ENCODE data around the gene CDCA4. TPM values are rescaled to one million over a fixed set of nuclear protein-coding genes. Genes with fewer than 3 reads are reported as not detected.
"Not testable (repeated sequence)": the region's sequence is repeated elsewhere in the genome, so short reads cannot be mapped to it uniquely, and the experiment has no call there.

CDCA4 gene
- polyA plus RNA-seq, 3 donors from 2014 or later = 14.5 to 18.3 (median 14.6) TPM

DNA sequence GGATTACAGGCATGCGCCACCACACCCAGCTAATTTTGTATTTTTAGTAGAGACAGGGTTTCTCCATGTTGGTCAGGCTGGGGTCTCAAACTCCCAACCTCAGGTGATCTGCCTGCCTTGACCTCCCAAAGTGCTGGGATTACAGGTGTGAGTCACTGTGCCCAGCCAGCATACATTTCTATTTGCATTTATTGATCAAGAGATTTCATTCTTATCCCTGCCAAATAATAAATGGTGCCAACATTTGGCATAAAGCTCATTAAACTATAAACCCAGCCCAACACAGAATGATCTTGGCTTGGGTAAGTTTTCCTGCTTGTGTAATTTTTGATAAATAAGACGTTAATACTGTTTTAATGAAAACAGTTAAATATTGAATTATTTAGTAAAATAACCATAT, 14.7 kb upstream of the CDCA4 start:
- H3K9me3 Mint-ChIP-seq, H3K36me3 Mint-ChIP-seq, DNase-seq, H3K4me3 Mint-ChIP-seq: not testable (repeated sequence)
- peak overlapping the region in 2 of 6 donors; percentile 30 to 64 for H3K27ac Mint-ChIP-seq
- H3K27me3 Mint-ChIP-seq (ENCODE audit: low read depth in 3 of 3) = peaks cover 2 to 16% (median 6%) of the 10 kb centered on the region in 3 donors
- H3K4me1 Mint-ChIP-seq = peaks cover 25 to 41% of the 10 kb centered on the region in 2 donors

DNA sequence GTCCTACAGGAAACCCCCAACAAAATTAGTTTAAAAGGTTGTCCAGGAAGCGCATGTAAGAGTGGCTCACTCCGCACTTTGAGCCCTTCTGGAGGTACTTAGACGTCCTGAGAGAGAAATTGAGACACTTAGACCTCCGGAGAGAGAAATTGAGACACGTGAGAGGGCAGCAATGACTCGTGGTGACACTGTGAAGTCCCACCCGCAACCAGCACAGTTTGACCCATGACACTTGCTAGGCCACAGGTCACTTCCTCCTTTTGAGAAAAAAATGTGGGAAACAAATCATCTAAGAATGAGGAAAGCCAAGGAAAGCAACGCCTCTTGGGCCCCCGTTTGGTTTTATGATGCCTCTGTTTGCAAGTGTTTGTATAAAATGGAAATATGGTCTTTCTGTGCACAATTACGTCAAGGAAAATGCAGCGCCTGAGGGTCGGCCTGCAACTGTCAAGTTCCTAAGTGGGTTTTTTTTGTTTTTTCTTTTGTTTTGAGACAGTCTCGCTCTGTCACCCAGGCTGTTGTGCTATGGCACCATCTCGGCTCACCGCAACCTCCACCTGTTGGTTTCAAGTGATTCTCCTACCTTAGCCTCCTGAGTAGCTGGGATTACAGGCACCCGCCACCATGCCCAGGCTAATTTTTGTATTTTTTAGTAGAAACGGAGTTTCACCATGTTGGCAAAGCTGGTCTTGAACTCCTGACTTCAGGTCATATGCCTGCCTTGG, 13.6 kb upstream of the CDCA4 start:
- Mint-ChIP-seq H3K9me3 (no peaks in the 10 kb centered on the region), H3K36me3 (peaks cover 0 to 4% (median 0%) of the 10 kb centered on the region in 3 donors), H3K4me1 (peaks cover 25 to 43% of the 10 kb centered on the region in 2 donors), H3K4me3 (peak overlapping the region; percentile 84 to 99 (median 96)), H3K27ac (peak overlapping the region; percentile 89 to 100 (median 97)), H3K27me3 (ENCODE audit: low read depth in 3 of 3) (peaks cover 2 to 13% (median 5%) of the 10 kb centered on the region in 3 donors)
- no peak for DNase-seq

DNA sequence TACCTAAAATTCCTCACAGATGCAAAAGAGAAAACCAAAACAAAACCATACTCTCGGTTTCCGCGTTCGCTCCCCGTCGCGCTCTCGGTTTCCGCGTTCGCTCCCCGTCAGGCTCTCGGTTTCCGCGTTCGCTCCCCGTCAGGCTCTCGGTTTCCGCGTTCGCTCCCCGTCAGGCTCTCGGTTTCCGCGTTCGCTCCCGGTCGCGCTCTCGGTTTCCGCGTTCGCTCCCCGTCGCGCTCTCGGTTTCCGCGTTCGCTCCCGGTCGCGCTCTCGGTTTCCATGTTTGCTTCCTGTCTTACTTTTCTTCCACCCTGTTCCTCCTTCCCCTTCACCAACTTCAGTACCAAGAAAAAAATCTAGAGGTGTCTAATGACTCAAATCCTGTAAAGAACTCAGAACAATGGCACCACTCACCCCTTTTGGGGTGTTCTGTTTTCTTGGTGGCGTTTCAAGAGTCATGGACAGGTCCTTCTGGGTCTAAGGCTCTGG, 12.6 kb upstream of the CDCA4 start:
- peaks cover 25 to 43% of the 10 kb centered on the region in 2 donors for H3K4me1 Mint-ChIP-seq
- peak in 2 of 3 donors; percentile 35 for DNase-seq
- H3K9me3 Mint-ChIP-seq, H3K36me3 Mint-ChIP-seq: not testable (repeated sequence)
- H3K27ac Mint-ChIP-seq = peak overlapping the region; percentile 89 to 100 (median 97)
- peak overlapping the region; percentile 84 to 99 (median 96) for H3K4me3 Mint-ChIP-seq
- H3K27me3 Mint-ChIP-seq (ENCODE audit: low read depth in 3 of 3) = peaks cover 0 to 13% (median 5%) of the 10 kb centered on the region in 3 donors

DNA sequence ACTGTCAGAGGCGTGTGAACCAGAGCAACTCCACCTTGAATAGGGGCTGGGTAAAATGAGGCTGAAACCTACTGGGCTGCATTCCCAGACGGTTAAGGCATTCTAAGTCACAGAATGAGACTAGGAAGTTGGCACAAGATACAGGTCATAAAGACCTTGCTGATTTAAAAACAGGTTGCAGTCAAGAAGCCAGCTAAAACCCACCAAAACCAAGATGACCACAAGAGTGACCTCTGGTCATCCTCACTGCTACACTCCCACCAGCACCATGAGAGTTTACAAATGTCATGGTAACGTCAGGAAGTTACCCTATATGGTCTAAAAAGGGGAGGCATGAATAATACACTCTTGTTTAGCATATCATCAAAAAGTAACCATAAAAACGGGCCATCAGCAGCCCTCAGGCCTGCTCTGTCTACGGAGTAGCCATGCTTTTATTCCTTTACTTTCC, 11.6 kb upstream of the CDCA4 start:
- Mint-ChIP-seq H3K4me1 (peaks cover 25 to 43% of the 10 kb centered on the region in 2 donors), H3K27ac (peak overlapping the region; percentile 89 to 100 (median 97)), H3K27me3 (ENCODE audit: low read depth in 3 of 3) (peaks cover 0 to 13% (median 5%) of the 10 kb centered on the region in 3 donors), H3K4me3 (peak overlapping the region; percentile 84 to 99 (median 96))
- H3K9me3 Mint-ChIP-seq, H3K36me3 Mint-ChIP-seq: not testable (repeated sequence)
- DNase-seq = peak in 1 of 3 donors; percentile 25

DNA sequence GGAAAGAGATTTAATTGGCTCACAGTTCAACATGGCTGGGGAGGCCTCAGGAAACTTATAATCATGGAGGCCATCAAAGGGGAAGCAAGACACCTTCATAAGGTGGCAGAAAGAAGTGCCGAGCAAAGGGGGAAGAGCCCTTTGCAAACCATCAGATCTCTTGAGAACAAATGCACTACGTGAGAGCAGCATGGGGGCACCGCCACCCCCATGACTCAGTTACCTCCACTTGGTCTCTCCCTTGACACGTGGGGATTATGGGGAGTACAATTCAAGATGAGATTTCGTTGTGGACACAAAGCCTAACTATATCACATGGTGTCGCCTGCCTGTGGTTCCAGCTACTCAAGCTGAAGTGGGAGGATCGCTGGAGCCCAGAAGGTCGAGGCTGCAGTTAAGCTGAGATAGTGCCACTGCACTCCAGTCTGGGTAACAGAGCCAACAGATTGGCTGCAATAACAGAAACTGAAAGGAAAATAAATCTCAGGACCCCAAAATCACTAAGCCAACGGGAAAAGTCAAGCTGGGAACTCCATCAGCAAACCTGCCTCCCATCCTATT, 10.0 kb upstream of the CDCA4 start:
- DNase-seq = no peak
- H3K4me1 Mint-ChIP-seq = peaks cover 25 to 48% of the 10 kb centered on the region in 2 donors
- H3K27me3 Mint-ChIP-seq (ENCODE audit: low read depth in 3 of 3) = peaks cover 0 to 13% (median 5%) of the 10 kb centered on the region in 3 donors
- peak overlapping the region in 5 of 6 donors; percentile 17 to 66 (median 62) for H3K27ac Mint-ChIP-seq
- H3K36me3 Mint-ChIP-seq = peaks cover 3 to 4% (median 4%) of the 10 kb centered on the region in 3 donors
- no peaks in the 10 kb centered on the region for H3K9me3 Mint-ChIP-seq
- peak overlapping the region in 2 of 5 donors; percentile 6 to 10 for H3K4me3 Mint-ChIP-seq

DNA sequence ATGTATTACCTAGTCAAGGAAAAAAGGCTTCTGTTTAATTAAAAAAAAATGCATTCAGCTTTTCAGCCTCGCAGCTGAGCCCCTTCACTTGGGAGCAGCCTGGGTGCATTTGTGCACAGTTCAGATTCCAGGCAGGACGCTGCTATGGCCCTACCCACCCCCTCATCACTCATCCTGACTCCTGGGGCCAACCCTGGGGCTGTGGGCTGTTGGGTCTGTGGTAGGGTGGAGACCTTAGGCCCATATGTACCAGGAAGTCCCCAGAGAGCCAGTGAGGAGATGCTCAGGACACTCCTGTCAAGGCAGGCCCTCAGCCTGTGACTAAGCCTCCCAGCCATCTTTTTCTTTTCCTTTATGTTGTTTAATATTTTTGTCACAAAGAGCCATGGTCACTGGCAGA, 9.3 kb upstream of the CDCA4 start:
- no peak overlapping the region for H3K4me3 Mint-ChIP-seq
- H3K4me1 Mint-ChIP-seq = peaks cover 25 to 52% of the 10 kb centered on the region in 2 donors
- peaks cover 3 to 4% (median 4%) of the 10 kb centered on the region in 3 donors for H3K36me3 Mint-ChIP-seq
- H3K9me3 Mint-ChIP-seq = no peaks in the 10 kb centered on the region
- no peak for DNase-seq
- H3K27me3 Mint-ChIP-seq (ENCODE audit: low read depth in 3 of 3) = peaks cover 0 to 13% (median 5%) of the 10 kb centered on the region in 3 donors
- H3K27ac Mint-ChIP-seq = no peak overlapping the region

DNA sequence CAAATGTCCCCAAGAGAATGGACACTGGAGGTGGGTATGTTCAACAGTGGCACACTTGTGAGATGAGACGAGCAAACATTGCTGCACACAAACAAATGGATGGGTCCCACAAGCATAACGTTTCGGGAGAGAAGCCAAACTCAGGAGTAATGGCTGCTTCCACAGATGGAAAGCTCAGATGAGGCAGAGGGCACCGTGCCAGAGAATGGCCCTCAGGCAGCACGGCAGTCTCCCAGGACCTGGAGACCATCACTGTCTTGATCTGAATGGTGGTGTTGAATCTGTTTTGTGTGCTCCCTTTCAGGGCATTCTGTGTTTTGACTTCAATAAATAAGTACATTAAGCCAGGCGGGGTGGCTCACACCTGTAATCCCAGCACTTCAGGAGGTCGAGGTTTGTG, 8.5 kb upstream of the CDCA4 start:
- peaks cover 3 to 4% (median 4%) of the 10 kb centered on the region in 3 donors for H3K36me3 Mint-ChIP-seq
- peaks cover 22 to 46% of the 10 kb centered on the region in 2 donors for H3K4me1 Mint-ChIP-seq
- no peak overlapping the region for H3K27ac Mint-ChIP-seq
- no peak overlapping the region for H3K4me3 Mint-ChIP-seq
- peaks cover 0 to 19% (median 5%) of the 10 kb centered on the region in 3 donors for H3K27me3 Mint-ChIP-seq (ENCODE audit: low read depth in 3 of 3)
- H3K9me3 Mint-ChIP-seq = no peaks in the 10 kb centered on the region
- DNase-seq = no peak

DNA sequence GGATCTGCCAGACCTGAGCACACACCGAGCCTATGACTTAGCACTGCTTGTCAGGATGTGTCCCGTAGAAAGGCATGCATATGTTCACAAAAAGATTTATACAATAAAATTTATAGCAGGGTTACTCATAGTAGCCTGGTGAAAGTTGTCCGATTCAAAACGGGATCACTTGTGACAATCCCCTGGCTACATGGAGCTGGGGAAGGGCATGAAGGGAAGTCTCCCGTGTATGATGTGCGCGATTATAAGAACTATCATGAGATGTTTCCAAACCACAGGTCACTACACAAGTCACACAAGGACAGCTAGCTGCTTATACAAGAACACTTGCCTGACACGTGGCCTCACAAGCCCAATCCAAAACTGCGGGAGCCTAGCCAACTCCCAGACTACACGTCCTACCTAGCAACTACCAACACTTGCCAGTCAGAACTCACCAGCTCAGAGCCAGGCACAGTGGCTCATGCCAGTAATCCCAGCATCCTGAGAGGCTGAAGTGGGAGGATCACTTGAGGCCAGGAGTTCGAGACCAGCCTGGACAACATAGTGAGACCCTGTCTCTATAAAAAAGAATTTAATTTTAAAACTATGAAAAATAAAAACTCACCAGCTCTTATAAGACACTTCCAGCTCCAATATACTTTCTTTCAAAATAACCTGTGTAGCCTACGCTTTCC, 7.5 kb upstream of the CDCA4 start:
- peaks cover under 1 to 4% (median 3%) of the 10 kb centered on the region in 3 donors for H3K36me3 Mint-ChIP-seq
- H3K4me3 Mint-ChIP-seq = no peak overlapping the region
- H3K27ac Mint-ChIP-seq = peak overlapping the region in 3 of 6 donors; percentile 36 to 66 (median 62)
- peaks cover 0 to 12% (median 2%) of the 10 kb centered on the region in 3 donors for H3K27me3 Mint-ChIP-seq (ENCODE audit: low read depth in 3 of 3)
- no peaks in the 10 kb centered on the region for H3K9me3 Mint-ChIP-seq
- H3K4me1 Mint-ChIP-seq = peaks cover 14 to 39% of the 10 kb centered on the region in 2 donors
- DNase-seq = no peak

DNA sequence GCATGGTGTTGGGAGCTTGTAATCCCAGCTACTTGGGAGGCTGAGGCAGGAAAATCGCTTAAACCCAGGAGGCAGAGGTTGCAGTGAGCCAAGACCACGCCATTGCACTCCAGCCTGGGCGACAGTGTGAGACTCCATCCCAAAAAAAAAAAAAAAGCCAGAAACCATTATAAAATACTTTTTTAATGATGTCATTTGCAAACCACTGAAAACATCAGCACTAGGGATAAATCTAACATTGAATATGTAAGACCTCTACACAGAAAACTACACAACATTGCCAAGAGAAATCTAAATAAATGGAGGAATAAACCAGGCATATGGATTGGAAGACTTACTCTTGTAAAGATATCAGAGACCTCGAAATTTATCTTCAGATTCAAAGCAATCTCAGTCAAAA, 6.8 kb upstream of the CDCA4 start:
- H3K27me3 Mint-ChIP-seq (ENCODE audit: low read depth in 3 of 3); DNase-seq; H3K9me3 Mint-ChIP-seq; H3K36me3 Mint-ChIP-seq; H3K4me3 Mint-ChIP-seq: not testable (repeated sequence)
- Mint-ChIP-seq H3K4me1 (peaks cover 8 to 37% of the 10 kb centered on the region in 2 donors), H3K27ac (peak overlapping the region in 3 of 6 donors; percentile 34 to 55 (median 44))

DNA sequence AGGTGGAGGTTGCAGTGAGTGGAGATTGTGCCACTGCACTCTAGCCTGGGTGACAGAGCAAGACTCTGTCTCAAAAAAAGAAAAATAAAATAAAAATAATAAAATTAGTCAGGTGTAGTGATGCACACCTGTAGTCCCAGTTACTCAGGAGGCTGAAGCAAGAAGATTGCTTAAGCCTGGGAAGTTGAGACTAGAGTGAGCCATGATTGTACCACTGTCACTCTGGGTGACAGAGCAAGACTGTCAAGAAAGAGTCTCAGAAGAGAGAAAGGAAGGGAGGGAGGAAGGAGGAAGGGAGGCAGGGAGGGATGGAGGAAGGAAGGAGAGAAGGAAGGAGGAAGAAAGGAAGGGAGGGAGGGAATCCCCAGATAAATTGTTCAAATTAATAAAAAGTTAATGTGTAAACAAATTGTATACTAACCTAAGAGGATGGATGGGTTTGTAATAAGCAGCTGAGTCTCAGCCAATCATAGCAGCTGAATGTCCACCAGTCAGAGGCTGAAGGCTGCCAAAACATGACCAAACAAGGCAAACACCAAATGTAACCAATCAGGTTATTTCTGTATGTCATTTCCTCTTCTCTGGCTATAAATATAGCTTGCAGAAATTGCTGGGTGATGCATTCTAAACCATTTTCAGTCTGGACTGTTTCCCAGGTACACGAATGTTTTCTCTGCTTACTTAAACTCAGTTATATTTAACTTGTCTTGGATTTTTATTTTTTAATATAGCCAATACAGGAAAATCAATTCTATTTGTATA, 6.1 kb upstream of the CDCA4 start:
- H3K36me3 Mint-ChIP-seq = peaks cover 0 to 4% (median 3%) of the 10 kb centered on the region in 3 donors
- peaks cover 7 to 34% of the 10 kb centered on the region in 2 donors for H3K4me1 Mint-ChIP-seq

DNA sequence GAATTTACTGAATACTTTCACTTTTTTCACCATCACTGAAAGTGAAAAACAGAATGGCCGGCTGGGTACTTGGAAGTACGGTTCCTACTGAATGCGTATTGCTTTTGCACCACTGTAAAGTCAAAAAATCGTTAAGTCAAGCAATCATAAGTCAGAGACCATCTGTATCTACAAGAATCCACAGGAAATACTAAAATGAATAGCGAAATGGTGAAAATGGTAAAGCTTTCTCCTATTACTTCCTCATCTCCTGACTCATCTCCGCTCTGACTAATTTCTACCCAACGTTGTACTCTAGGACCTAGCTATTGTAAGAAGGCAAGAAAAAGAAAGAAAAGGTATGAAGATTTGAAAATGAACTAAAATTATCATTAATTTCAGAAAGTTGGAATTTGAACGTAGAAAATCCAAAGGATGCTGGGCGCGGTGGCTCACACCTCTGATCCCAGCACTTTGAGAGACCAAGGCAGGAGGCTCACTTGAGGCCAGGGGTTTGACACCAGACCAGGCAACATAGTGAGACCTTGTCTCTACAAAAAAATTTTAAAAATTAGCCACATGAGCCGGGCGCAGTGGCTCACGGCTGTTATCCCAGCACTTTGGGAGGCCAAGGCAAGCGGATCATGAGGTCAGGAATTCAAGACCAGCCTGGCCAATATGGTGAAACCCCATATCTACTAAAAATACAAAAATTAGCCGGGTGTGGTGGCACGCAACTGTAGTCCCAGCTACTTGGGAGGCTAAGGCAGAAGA, 5.3 kb upstream of the CDCA4 start:
- peaks cover 0 to 4% (median 3%) of the 10 kb centered on the region in 3 donors for H3K36me3 Mint-ChIP-seq
- H3K4me3 Mint-ChIP-seq = peak overlapping the region in 1 of 5 donors; percentile 48
- no peaks in the 10 kb centered on the region for H3K9me3 Mint-ChIP-seq
- H3K27ac Mint-ChIP-seq = peak overlapping the region in 3 of 6 donors; percentile 26 to 97 (median 92)
- peaks cover 2 to 8% (median 5%) of the 10 kb centered on the region in 3 donors for H3K27me3 Mint-ChIP-seq (ENCODE audit: low read depth in 3 of 3)
- no peak for DNase-seq
- H3K4me1 Mint-ChIP-seq = peaks cover 14 to 36% of the 10 kb centered on the region in 2 donors

More for the DNA sequence above, 6.1 kb upstream of the CDCA4 start:
- H3K9me3 Mint-ChIP-seq = no peaks in the 10 kb centered on the region
- no peak overlapping the region for H3K4me3 Mint-ChIP-seq
- no peak for DNase-seq
- peak overlapping the region in 2 of 6 donors; percentile 76 to 92 for H3K27ac Mint-ChIP-seq
- H3K27me3 Mint-ChIP-seq (ENCODE audit: low read depth in 3 of 3) = peaks cover under 1 to 8% (median 2%) of the 10 kb centered on the region in 3 donors

DNA sequence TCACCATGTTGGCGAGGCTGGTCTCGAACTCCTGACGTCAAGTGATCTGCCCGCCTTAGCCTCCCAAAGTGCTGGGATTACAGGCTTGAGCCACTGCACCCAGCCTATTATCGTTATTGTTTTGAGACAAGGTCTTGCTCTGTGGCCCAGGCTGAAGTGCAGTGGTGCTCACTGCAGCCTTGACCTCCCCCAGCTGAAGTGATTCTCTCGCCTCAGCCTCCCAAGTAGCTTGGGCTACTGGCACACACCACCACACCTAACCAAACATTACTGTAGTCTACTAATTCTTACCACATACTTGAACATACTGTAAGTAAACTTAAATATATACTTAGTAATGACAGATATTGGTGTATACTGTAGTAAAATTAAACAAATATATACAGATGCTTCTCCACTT, 4.5 kb upstream of the CDCA4 start:
- H3K4me3 Mint-ChIP-seq = peak overlapping the region in 1 of 5 donors; percentile 72
- no peaks in the 10 kb centered on the region for H3K9me3 Mint-ChIP-seq
- no peak for DNase-seq
- peaks cover 2 to 8% (median 6%) of the 10 kb centered on the region in 3 donors for H3K27me3 Mint-ChIP-seq (ENCODE audit: low read depth in 3 of 3)
- H3K36me3 Mint-ChIP-seq = peaks cover 0 to 4% (median 3%) of the 10 kb centered on the region in 3 donors
- peaks cover 14 to 28% of the 10 kb centered on the region in 2 donors for H3K4me1 Mint-ChIP-seq
- peak overlapping the region; percentile 5 to 97 (median 44) for H3K27ac Mint-ChIP-seq

Measured in immature natural killer cell (primary cell).